Stomach (tissue), 9 donors: Measurements from ENCODE around the gene COL9A1. TPM values are rescaled to one million over a fixed set of nuclear protein-coding genes. Genes with fewer than 3 reads are reported as not detected.

ENCODE experiments used
- DNase-seq, 2 donors: peaks; one replicate each; pipeline versions ENCODE4 v3.0.0 to v3.0.0-alpha.2; 2013 to 2019
- H3K27ac ChIP-seq, 5 donors: fragments of 200-600 bp in 4 of 5; sonication (generic) in 4 of 5; one replicate each; pipeline ENCODE4 v1.5.1; 2013 to 2019; ENCODE audit warnings: mild to moderate bottlenecking in 1 of 5, moderate library complexity in 1 of 5
- H3K27me3 ChIP-seq, 3 donors: fragments of 200-600 bp; sonication (generic); one replicate each; pipeline ENCODE4 v1.5.1; 2017 to 2019; ENCODE audit warnings: mixed run types in 1 of 3
- H3K36me3 ChIP-seq, 4 donors: fragments of 200-600 bp; sonication (generic); 1 replicate in 3 of 4; 2 replicates in 1 of 4; pipeline ENCODE4 v1.5.1; 2016 to 2019
- H3K4me1 ChIP-seq, 4 donors: fragments of 200-600 bp; sonication (generic); one replicate each; pipeline ENCODE4 v1.5.1; 2016 to 2019
- H3K4me3 ChIP-seq, 4 donors: fragments of 200-600 bp; sonication (generic) in 3 of 4; one replicate each; pipeline ENCODE4 v1.5.1; 2016 to 2019; ENCODE audit warnings: mild to moderate bottlenecking in 1 of 4
- H3K9me3 ChIP-seq, 4 donors: fragments of 200-600 bp; sonication (generic); one replicate each; pipeline ENCODE4 v1.5.1; 2016 to 2019
- EP300 ChIP-seq: sonication (generic); formaldehyde crosslinking; IDR thresholded peaks from one replicate; pipeline ENCODE4 v1.6.1; 2017; ENCODE audit warnings: antibody characterized with exemption
- POLR2A ChIP-seq, 4 donors: fragments of 450-650 bp; IDR thresholded peaks; one replicate each; pipeline ENCODE4 v1.6.1; 2016; ENCODE audit warnings: antibody characterized with exemption in 4 of 4, control low read depth in 2 of 4, mild to moderate bottlenecking in 1 of 4, moderate library complexity in 1 of 4
- POLR2AphosphoS5 ChIP-seq, 3 donors: sonication (generic); formaldehyde crosslinking; IDR thresholded peaks; one replicate each; pipeline ENCODE4 v1.6.1; 2016; ENCODE audit warnings: antibody characterized with exemption in 3 of 3
- WGBS, 5 donors: extraction: QIAGEN DNeasy Blood & Tissue Kit in 3 of 5; methylation state at CpG; one replicate each; pipeline versions ENCODE4 v1.1.5 to v1.1.7; 2013 to 2018; 5-methylcytosine and 5-hydroxymethylcytosine counted together
- intact Hi-C: fragments of 100-400 bp; cut with DNase I; formaldehyde crosslinking; loops from one replicate; pipeline ENCODE4 v1.15.1; 2023; ENCODE audit warnings: low total_unique reads
- polyA plus RNA-seq, 3 donors: library from polyadenylated mRNA; stranded (reverse); fragments of 200-250 nt; gene quantifications; one replicate each; pipeline ENCODE4 v1.2.3, GENCODE V29; 2013
- total RNA-seq, 5 donors: library from RNA; depleted of rRNA; stranded (reverse); fragments of >200 nt; gene quantifications; one replicate each; pipeline versions ENCODE4 v1.1.0 to v1.2.3, GENCODE V29; 2014 to 2016
- TF ChIP-seq, protein P1 (sequence below), 7 experiments: fragments of 450-650 bp in 4 of 7; fragments of 200-600 bp in 3 of 7; sonication (generic) in 3 of 7; IDR thresholded peaks; one replicate each; pipeline ENCODE4 v1.5.1; 2016 to 2019; ENCODE audit warnings: antibody characterized with exemption in 7 of 7, control low read depth in 2 of 7, mild to moderate bottlenecking in 1 of 7
- donor health status: healthy with polysubstance abuse.
- donor health status: Bipolar disorder and iron deficiency.
- donor health status: healthy.

The COL9A1 gene
- total and polyA plus RNA-seq, 8 donors: 0.25 to 36.1 (median 8.4) TPM; not detected in 4

- Histone ChIP-seq H3K4me3 (no peak overlapping the region), H3K9me3 (no peaks in the 10 kb centered on the region), H3K4me1 (peaks cover 0 to 7% (median 0%) of the 10 kb centered on the region in 4 donors), H3K27me3 (no peaks in the 10 kb centered on the region), H3K36me3 (no peaks in the 10 kb centered on the region), H3K27ac (no peak overlapping the region)
- whole genome bisulfite sequencing, 5 donors: 55 to 75% (median 65%) methylated on average over 2 of the region's 2 CpGs
- no peak for DNase-seq
- intact Hi-C loops: no loop called here
- TF ChIP-seq EP300: no peak
Observed at GRCh38 chr6:70231311-70231710, 71.6 kb downstream of the COL9A1 start.

DNA sequence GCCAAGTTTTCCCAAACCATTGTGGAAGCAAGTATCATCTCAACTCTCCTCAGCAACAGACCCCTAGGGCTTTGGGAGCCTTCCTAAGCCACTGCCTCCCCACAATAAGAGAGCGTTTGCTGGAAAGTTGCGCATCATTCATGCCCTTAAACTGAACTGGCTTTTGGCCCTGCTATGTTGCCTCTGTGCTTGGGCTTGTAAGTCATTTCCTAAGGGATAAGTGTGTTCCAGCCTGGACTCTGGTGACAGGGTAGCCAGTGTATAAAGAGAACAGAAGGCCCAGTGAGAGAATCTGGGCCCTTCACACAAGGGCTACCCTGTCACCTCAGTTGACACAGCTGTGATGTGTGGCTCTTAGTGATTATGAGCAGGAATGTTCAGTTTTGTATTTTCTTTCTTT, 77.8 kb downstream of the COL9A1 start:
- intact Hi-C loops: no loop called here
- no peaks in the 10 kb centered on the region for H3K36me3 ChIP-seq
- H3K4me3 ChIP-seq: no peak overlapping the region
- no peaks in the 10 kb centered on the region for H3K27me3 ChIP-seq
- WGBS, 5 donors: 83 to 96% (median 86%) methylated on average over 2 of the region's 2 CpGs
- TF ChIP-seq EP300 (no peak), POLR2A (IDR thresholded peaks at IDR 0.05) (no peak), POLR2AphosphoS5 (IDR thresholded peaks at IDR 0.05) (no peak)
- TF ChIP-seq, protein P1, sequence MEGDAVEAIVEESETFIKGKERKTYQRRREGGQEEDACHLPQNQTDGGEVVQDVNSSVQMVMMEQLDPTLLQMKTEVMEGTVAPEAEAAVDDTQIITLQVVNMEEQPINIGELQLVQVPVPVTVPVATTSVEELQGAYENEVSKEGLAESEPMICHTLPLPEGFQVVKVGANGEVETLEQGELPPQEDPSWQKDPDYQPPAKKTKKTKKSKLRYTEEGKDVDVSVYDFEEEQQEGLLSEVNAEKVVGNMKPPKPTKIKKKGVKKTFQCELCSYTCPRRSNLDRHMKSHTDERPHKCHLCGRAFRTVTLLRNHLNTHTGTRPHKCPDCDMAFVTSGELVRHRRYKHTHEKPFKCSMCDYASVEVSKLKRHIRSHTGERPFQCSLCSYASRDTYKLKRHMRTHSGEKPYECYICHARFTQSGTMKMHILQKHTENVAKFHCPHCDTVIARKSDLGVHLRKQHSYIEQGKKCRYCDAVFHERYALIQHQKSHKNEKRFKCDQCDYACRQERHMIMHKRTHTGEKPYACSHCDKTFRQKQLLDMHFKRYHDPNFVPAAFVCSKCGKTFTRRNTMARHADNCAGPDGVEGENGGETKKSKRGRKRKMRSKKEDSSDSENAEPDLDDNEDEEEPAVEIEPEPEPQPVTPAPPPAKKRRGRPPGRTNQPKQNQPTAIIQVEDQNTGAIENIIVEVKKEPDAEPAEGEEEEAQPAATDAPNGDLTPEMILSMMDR (IDR thresholded peaks at IDR 0.05): no peak
- H3K9me3 ChIP-seq: no peaks in the 10 kb centered on the region
- peak in 1 of 2 donors; percentile 28 for DNase-seq
- no peak overlapping the region for H3K27ac ChIP-seq
- peaks cover 0 to 28% (median 13%) of the 10 kb centered on the region in 4 donors for H3K4me1 ChIP-seq

- 43 to 57% (median 51%) methylated on average over 2 of the region's 2 CpGs for WGBS, 5 donors
- intact Hi-C loops: no loop called here
- Histone ChIP-seq H3K9me3 (no peaks in the 10 kb centered on the region), H3K4me3 (no peak overlapping the region), H3K27me3 (no peaks in the 10 kb centered on the region), H3K36me3 (no peaks in the 10 kb centered on the region), H3K27ac (no peak overlapping the region), H3K4me1 (peaks cover 0 to 25% (median 13%) of the 10 kb centered on the region in 4 donors)
- DNase-seq: no peak
- TF ChIP-seq POLR2A (IDR thresholded peaks at IDR 0.05) (no peak), POLR2AphosphoS5 (IDR thresholded peaks at IDR 0.05) (no peak), EP300 (no peak)
- TF ChIP-seq, protein P1 (IDR thresholded peaks at IDR 0.05): no peak
Observed at GRCh38 chr6:70222439-70222749, 80.5 kb downstream of the COL9A1 start.

DNA sequence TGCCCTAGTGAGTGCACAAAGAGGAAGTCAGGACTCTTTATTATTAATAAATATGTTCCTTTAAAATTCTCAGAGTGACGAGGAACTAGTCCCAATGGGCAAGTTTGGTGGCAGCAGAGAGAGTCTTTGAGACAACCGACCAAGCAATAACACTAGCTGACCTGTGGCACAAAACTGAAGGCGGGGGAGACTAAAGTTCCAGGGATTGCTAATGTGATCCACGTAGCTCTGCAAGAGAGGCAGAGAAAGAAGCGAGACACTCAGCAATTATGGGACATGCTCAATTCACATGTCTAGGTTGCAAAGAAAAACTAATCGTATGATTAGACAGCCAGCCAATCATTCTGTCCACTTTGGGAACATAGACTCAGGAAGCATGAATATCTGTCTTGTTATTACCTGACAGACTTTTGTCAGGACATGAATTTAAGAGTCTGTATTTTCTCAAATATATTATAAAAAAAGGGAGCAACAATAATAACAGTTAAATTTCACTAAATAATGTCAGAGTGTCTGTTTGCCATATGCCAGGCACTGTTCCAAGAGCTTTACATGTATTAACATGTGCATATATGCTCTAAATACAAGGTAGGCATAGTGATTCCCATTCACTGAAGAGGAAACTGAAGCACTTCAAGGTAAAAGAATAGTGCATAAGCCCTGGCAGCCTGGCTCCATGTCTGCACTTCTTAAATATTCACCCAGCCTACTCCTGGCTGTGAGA, 81.0 kb downstream of the COL9A1 start:
- Histone ChIP-seq H3K27ac (peak overlapping the region in 1 of 5 donors; percentile 4), H3K9me3 (no peaks in the 10 kb centered on the region), H3K4me1 (peaks cover 0 to 25% (median 13%) of the 10 kb centered on the region in 4 donors), H3K27me3 (no peaks in the 10 kb centered on the region), H3K36me3 (no peaks in the 10 kb centered on the region), H3K4me3 (no peak overlapping the region)
- no peak for TF ChIP-seq EP300
- TF ChIP-seq POLR2A (IDR thresholded peaks at IDR 0.05): no peak
- TF ChIP-seq, protein P1 (IDR thresholded peaks at IDR 0.05): no peak
- no peak for TF ChIP-seq POLR2AphosphoS5 (IDR thresholded peaks at IDR 0.05)
- 31 to 45% (median 33%) methylated on average over 6 of the region's 6 CpGs for WGBS, 5 donors
- intact Hi-C loops: no loop called here
- peak in 1 of 2 donors; percentile 27 for DNase-seq
